Gastrocnemius medialis (tissue), 4 donors: ENCODE measurements around the gene NSMCE3. TPM values are rescaled to one million over a fixed set of nuclear protein-coding genes. Genes with fewer than 3 reads are reported as not detected.

Experiments used
- ATAC-seq, 2 donors: fragments of 150-250 bp; one replicate each; pipeline ENCODE4 v1.9.1; 2016
- DNase-seq, 2 donors: peaks; one replicate each; pipeline ENCODE4 v3.0.0-alpha.2; 2019
- H3K27ac ChIP-seq, 4 donors: fragments of 200-600 bp; sonication (generic); 1 replicate in 1 of 4; 2 replicates in 3 of 4; pipeline ENCODE4 v1.5.1; 2016 to 2018; ENCODE audit warnings: mild to moderate bottlenecking in 2 of 4, moderate library complexity in 1 of 4
- H3K27me3 ChIP-seq, 3 donors: fragments of 200-600 bp; sonication (generic) in 2 of 3; 1 replicate in 1 of 3; 2 replicates in 2 of 3; pipeline versions ENCODE4 v1.5.1 to v1.6.0; 2016 to 2019; ENCODE audit warnings: mild to moderate bottlenecking in 1 of 3, moderate library complexity in 1 of 3
- H3K36me3 ChIP-seq, 2 donors: fragments of 200-600 bp; sonication (generic) in 1 of 2; one replicate each; pipeline ENCODE4 v1.5.1; 2017 to 2018
- H3K4me1 ChIP-seq, 2 donors: fragments of 200-600 bp; sonication (generic) in 1 of 2; one replicate each; pipeline ENCODE4 v1.5.1; 2016 to 2017; ENCODE audit warnings: mild to moderate bottlenecking in 2 of 2
- H3K4me3 ChIP-seq, 4 donors: fragments of 200-600 bp; sonication (generic) in 3 of 4; 1 replicate in 1 of 4; 2 replicates in 3 of 4; pipeline ENCODE4 v1.5.1; 2016 to 2019; ENCODE audit warnings: mild to moderate bottlenecking in 2 of 4
- H3K9me3 ChIP-seq, 3 donors: fragments of 200-600 bp; sonication (generic) in 2 of 3; 1 replicate in 1 of 3; 2 replicates in 2 of 3; pipeline ENCODE4 v1.5.1; 2016 to 2019
- POLR2A ChIP-seq, 2 donors: fragments of 450-650 bp; IDR thresholded peaks; one replicate each; pipeline ENCODE4 v1.6.1; 2017; ENCODE audit warnings: antibody characterized with exemption in 2 of 2, mild to moderate bottlenecking in 2 of 2, moderate library complexity in 2 of 2
- in situ Hi-C, 4 donors: fragments of 200-750 bp; cut with MboI; loops; one replicate each; pipeline versions ENCODE4 v1.15.0 to v1.8.0; 2017; ENCODE audit warnings: low sequenced_read_pairs in 4 of 4
- intact Hi-C: fragments of 100-400 bp; cut with DNase I; formaldehyde crosslinking; loops from one replicate; pipeline ENCODE4 v1.15.1; 2023; ENCODE audit warnings: low total_unique reads
- total RNA-seq, 4 donors: library from RNA; depleted of rRNA; stranded (reverse); fragments of >200 nt; gene quantifications; one replicate each; pipeline versions ENCODE4 v1.1.0 to v1.2.3, GENCODE V29; 2016
- TF ChIP-seq, protein P1 (sequence below), 5 experiments: fragments of 450-650 bp in 3 of 5; fragments of 200-600 bp in 2 of 5; sonication (generic) in 2 of 5; IDR thresholded peaks in 4 of 5; conservative IDR thresholded peaks in 1 of 5; 1 replicate in 4 of 5; 2 replicates in 1 of 5; pipeline ENCODE4 v1.5.1; 2016 to 2019; ENCODE audit warnings: antibody characterized with exemption in 5 of 5, mild to moderate bottlenecking in 3 of 5, moderate library complexity in 3 of 5

Gene NSMCE3
- total RNA-seq, 4 donors from 2014 or later, result 5.8 to 9.5 (median 6.7) TPM

DNA sequence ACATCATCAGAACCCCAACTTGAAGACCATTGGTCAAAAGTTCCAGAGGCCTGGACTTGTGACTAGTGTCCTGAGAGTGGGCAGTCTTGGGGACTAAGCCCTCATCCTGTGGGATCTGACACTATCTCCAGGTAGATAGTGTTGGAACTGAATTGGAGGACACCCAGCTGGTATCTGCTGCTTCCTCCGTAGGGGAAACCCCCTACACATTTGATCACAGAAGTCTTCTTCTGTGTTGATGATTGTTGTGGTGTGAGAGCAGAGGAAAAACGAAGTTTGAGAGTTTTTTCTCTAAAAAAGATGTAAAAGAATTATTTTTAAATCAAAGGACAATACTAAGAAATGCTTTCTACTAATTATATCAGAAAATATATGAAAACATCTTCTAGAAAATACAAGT lies 6.9 kb downstream of the NSMCE3 start:
- no peaks in the 10 kb centered on the region for H3K9me3 ChIP-seq
- H3K4me1 ChIP-seq, result peaks cover 15 to 20% of the 10 kb centered on the region in 2 donors
- H3K36me3 ChIP-seq, result no peaks in the 10 kb centered on the region
- TF ChIP-seq, protein P1, sequence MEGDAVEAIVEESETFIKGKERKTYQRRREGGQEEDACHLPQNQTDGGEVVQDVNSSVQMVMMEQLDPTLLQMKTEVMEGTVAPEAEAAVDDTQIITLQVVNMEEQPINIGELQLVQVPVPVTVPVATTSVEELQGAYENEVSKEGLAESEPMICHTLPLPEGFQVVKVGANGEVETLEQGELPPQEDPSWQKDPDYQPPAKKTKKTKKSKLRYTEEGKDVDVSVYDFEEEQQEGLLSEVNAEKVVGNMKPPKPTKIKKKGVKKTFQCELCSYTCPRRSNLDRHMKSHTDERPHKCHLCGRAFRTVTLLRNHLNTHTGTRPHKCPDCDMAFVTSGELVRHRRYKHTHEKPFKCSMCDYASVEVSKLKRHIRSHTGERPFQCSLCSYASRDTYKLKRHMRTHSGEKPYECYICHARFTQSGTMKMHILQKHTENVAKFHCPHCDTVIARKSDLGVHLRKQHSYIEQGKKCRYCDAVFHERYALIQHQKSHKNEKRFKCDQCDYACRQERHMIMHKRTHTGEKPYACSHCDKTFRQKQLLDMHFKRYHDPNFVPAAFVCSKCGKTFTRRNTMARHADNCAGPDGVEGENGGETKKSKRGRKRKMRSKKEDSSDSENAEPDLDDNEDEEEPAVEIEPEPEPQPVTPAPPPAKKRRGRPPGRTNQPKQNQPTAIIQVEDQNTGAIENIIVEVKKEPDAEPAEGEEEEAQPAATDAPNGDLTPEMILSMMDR (IDR thresholded peaks at IDR 0.05 in 4 of 5, conservative IDR thresholded peaks at IDR 0.05 in 1 of 5), result no peak
- no peak for TF ChIP-seq POLR2A (IDR thresholded peaks at IDR 0.05)
- H3K4me3 ChIP-seq, result no peak overlapping the region
- no peak overlapping the region for H3K27ac ChIP-seq
- ATAC-seq (no peak), DNase-seq (no peak)
- H3K27me3 ChIP-seq, result no peaks in the 10 kb centered on the region
- intact Hi-C loops (no loop called here), in situ Hi-C loops (no loop called here)

DNA sequence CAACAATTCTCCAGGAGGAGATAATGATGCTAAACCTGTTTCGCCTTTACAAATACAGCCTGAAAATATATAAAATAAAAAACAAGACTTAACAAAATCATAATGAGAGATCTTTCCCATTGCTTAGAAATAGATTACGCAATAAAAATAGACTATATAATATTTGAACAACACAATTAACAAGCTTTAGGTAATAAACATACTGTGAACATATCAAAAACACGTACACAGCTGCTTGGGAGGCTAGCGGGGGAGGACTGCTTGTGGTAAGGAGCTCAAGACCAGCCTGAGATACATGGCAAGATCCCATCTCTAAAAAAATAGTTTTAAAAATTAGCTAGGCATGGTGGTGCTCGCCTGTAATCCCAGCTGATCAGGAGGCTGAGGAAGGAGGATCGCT lies 8.7 kb downstream of the NSMCE3 start:
- ATAC-seq (no peak), DNase-seq (no peak)
- intact Hi-C loops, result no loop called here
- Histone ChIP-seq H3K36me3 (no peaks in the 10 kb centered on the region), H3K9me3 (no peaks in the 10 kb centered on the region), H3K27ac (no peak overlapping the region), H3K4me3 (no peak overlapping the region), H3K27me3 (no peaks in the 10 kb centered on the region), H3K4me1 (peaks cover 0 to 1% of the 10 kb centered on the region in 2 donors)
- in situ Hi-C loops, result no loop called here
- no peak for TF ChIP-seq POLR2A (IDR thresholded peaks at IDR 0.05)
- TF ChIP-seq, protein P1 (IDR thresholded peaks at IDR 0.05 in 4 of 5, conservative IDR thresholded peaks at IDR 0.05 in 1 of 5), result no peak

DNA sequence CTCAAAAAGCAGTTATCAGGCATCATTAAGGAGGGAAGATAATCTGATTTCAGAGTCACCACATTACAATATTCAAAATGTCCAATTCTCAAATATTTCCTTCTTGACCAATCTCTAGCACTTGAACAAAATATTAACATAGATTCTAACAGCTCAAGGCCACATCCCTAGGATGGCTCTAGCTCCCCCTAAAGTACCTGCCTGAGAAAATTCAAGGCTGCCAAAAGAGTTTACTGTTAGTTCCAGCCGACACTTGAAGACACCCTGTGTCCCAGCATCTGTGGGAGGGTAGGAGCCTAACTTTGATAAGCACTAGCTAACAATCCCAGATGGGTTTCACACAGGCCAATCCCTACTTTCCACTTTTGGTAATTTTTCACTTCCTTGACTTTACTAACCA lies 10.4 kb downstream of the NSMCE3 start:
- Histone ChIP-seq H3K9me3 (no peaks in the 10 kb centered on the region), H3K27me3 (no peaks in the 10 kb centered on the region), H3K4me3 (no peak overlapping the region), H3K27ac (no peak overlapping the region), H3K36me3 (no peaks in the 10 kb centered on the region), H3K4me1 (no peaks in the 10 kb centered on the region)
- in situ Hi-C loops (no loop called here), intact Hi-C loops (no loop called here)
- TF ChIP-seq POLR2A (IDR thresholded peaks at IDR 0.05), result no peak
- TF ChIP-seq, protein P1 (IDR thresholded peaks at IDR 0.05 in 4 of 5, conservative IDR thresholded peaks at IDR 0.05 in 1 of 5), result no peak
- ATAC-seq (no peak), DNase-seq (no peak)

DNA sequence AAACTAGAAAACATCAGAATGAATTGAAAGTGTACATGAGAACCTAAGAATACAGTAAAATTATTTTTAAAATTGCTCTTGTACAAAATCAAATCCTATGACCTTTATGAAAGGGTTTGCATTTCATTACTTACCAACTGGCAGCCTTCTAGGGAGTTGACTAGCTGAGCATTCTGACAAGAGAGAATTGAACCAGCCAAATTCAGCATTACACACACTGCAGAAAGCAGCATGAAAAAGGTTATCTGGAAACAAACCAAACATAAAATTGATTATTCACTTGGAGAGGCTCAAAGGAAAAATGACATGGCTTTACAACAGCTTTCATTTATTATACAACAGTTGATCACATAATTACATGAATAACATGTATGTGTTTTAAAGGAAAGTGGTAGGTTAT lies 17.4 kb downstream of the NSMCE3 start:
- intact Hi-C loops, result no loop called here
- no peak for TF ChIP-seq POLR2A (IDR thresholded peaks at IDR 0.05)
- TF ChIP-seq, protein P1 (IDR thresholded peaks at IDR 0.05 in 4 of 5, conservative IDR thresholded peaks at IDR 0.05 in 1 of 5), result no peak
- DNase-seq (no peak), ATAC-seq (no peak)
- H3K36me3 ChIP-seq, result no peaks in the 10 kb centered on the region
- in situ Hi-C loops, result no loop called here
- H3K27me3 ChIP-seq, result peaks cover 0 to 4% (median 0%) of the 10 kb centered on the region in 3 donors
- H3K4me1 ChIP-seq, result no peaks in the 10 kb centered on the region
- H3K9me3 ChIP-seq, result no peaks in the 10 kb centered on the region
- no peak overlapping the region for H3K27ac ChIP-seq
- H3K4me3 ChIP-seq, result no peak overlapping the region

DNA sequence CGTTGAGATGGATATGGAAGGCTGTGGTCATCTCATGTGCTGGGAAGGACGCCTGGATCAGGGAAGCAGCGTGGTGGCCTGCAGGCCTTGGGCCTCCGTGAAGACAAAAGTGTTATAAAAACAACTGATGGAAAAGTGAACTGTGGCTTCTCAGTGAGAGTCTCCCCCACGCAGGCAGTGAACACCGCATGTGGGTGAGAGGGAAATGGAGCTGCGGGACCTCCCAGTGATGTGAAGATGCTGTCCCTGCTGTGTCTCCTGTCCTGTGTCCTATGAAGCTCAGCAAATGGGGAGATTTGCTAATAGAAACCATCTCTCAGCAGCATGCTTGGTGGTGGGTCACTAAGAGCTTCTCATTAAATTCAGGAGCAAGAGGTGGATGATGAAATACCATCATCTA lies 25.1 kb downstream of the NSMCE3 start:
- Histone ChIP-seq H3K9me3 (no peaks in the 10 kb centered on the region), H3K4me3 (no peak overlapping the region), H3K27ac (no peak overlapping the region), H3K36me3 (no peaks in the 10 kb centered on the region), H3K4me1 (no peaks in the 10 kb centered on the region), H3K27me3 (peaks cover 0 to 4% (median 0%) of the 10 kb centered on the region in 3 donors)
- DNase-seq, result no peak
- ATAC-seq, result no peak
- in situ Hi-C loops, result no loop called here
- no peak for TF ChIP-seq POLR2A (IDR thresholded peaks at IDR 0.05)
- TF ChIP-seq, protein P1 (IDR thresholded peaks at IDR 0.05 in 4 of 5, conservative IDR thresholded peaks at IDR 0.05 in 1 of 5), result no peak
- intact Hi-C loops, result no loop called here
